ENCODE results near the gene UBR4. TPM values are rescaled to one million over a fixed set of nuclear protein-coding genes. Genes with fewer than 3 reads are reported as not detected.
"Not testable (repeated sequence)": the region's sequence is repeated elsewhere in the genome, so short reads cannot be mapped to it uniquely, and the experiment has no call there.

The UBR4 gene
- total RNA-seq, 2 experiments from 2014 or later: 165 to 169 TPM

DNA sequence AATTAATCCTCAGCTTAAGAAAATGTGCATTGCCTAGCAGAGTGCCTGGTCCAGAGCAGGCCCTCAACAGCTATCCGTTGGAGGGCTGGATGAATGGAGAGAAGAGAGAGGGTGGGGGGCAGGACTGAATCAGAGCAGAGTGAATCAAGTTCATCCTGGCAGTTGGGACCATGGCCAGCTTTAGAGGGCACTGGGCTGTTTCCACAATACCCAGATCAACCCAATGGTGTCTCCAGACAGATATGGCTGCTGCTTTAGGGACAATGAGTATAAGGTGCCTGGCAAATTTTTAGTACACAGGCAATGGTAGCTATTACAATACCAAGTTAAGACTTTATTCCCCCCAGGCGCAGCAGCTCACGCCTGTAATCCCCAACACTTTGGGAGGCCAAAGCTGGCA lies 24.2 kb upstream of the UBR4 start:
- H3K27ac Mint-ChIP-seq: no peak overlapping the region

DNA sequence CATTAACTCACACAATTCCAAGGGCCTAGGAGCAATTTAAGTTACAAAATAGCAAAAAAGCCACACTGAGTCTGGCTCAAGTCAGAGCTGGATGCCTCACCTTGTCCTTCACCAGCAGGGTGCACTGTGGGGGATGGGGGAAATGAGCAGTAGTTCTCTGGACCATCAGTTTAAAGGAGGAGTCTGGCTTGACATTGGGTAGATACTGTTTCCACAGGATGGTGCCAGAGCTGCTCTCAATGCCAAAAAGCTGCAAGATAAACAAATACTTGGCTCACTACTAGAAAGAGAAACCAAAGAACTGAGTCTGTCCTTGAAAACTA lies 22.4 kb upstream of the UBR4 start:
- intact Hi-C loops (cut with micrococcal nuclease): no loop called here
- Mint-ChIP-seq H3K9me3 (no peaks in the 10 kb centered on the region), H3K4me3 (no peak overlapping the region), H3K27me3 (ENCODE audit: low read depth) (no peaks in the 10 kb centered on the region), H3K27ac (no peak overlapping the region), H3K36me3 (ENCODE audit: low read depth) (peaks cover 34% of the 10 kb centered on the region), H3K4me1 (ENCODE audit: low read depth) (no peaks in the 10 kb centered on the region)
- no peak for DNase-seq
- CTCF ChIA-PET: interaction anchor here (0.8 kb wide), 1 partner anchor 22 kb away, joined by 3 read pairs; no protein-coding TSS in a partner anchor

More for the DNA sequence above, 24.2 kb upstream of the UBR4 start:
- no peak overlapping the region for H3K4me3 Mint-ChIP-seq
- intact Hi-C loops (cut with micrococcal nuclease): no loop called here
- H3K27me3 Mint-ChIP-seq (ENCODE audit: low read depth): no peaks in the 10 kb centered on the region
- DNase-seq: no peak
- no peaks in the 10 kb centered on the region for H3K9me3 Mint-ChIP-seq
- CTCF ChIA-PET: interaction anchor here (0.6 kb wide), 1 partner anchor 15 kb away, joined by 3 read pairs; no protein-coding TSS in a partner anchor
- peaks cover 45% of the 10 kb centered on the region for H3K36me3 Mint-ChIP-seq (ENCODE audit: low read depth)
- no peaks in the 10 kb centered on the region for H3K4me1 Mint-ChIP-seq (ENCODE audit: low read depth)

DNA sequence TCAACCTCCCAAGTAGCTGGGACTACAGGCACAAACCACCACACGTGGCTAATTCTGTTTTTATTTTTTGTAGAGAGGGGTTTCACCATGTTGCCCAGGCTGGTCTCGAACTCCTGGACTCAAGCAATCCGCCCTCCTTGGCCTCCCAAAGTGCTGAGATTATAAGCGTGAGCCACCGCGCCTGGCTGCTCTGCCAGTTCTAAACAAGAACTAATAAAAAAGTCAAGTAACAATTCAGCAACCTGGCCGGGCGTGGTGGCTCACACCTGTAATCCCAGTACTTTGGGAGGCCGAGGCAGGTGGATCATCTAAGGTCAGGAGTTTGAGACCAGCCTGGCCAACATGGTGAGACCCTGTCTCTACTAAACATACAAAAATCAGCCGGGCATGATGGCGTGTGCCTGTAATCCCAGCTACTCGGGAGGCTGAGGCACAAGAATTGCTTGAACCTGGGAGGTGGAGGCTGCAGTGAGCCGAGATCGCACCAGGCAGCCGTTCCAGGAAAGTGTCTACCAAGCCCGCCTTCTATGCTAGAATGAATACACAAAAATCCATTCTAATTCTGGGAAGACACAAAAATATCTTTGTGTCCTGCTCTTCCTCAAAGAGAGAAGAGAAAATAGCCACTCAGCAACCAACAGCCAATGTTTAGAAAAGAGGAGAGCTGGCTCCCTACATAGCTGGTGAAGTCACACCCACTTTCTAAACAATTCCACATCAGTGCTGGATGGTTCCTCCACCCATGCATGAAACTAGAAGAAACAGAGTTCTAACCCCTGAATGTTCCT lies 21.9 kb upstream of the UBR4 start:
- peaks cover 37% of the 10 kb centered on the region for H3K36me3 Mint-ChIP-seq (ENCODE audit: low read depth)
- CTCF ChIA-PET: interaction anchor here (0.6 to 0.8 kb wide), 2 partner anchors 21 to 32 kb away, joined by 3 read pairs; no protein-coding TSS in a partner anchor
- H3K27me3 Mint-ChIP-seq (ENCODE audit: low read depth); H3K9me3 Mint-ChIP-seq; H3K4me3 Mint-ChIP-seq; DNase-seq; H3K27ac Mint-ChIP-seq; H3K4me1 Mint-ChIP-seq (ENCODE audit: low read depth); intact Hi-C loops (cut with micrococcal nuclease): not testable (repeated sequence)

DNA sequence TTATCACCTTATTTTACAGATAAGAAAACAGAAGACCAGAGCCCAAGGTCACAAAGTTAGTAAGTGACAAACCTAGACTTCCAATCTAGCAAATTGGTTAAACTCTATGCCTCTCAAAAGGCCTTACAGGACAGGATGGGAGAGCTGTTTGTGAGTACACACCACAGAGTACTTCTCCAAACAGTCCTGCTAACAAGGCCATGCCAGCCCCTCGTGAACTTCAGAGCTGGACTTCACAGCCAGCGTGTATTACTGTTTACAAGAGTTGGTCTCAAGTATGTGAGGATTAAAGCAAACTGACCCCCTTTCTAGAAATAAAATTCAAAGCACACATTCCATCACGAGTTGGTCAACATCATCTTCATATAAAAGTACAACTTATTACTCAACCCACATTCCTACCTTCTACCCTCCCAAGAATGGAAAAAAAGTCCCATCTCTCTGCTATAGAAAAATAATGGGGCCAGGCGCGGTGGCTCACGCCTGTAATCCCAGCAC lies 19.8 kb upstream of the UBR4 start:
- no peak overlapping the region for H3K4me3 Mint-ChIP-seq
- H3K4me1 Mint-ChIP-seq (ENCODE audit: low read depth): no peaks in the 10 kb centered on the region
- CTCF ChIA-PET: no interaction called here
- no peak overlapping the region for H3K27ac Mint-ChIP-seq
- intact Hi-C loops (cut with micrococcal nuclease): no loop called here
- DNase-seq: no peak
- H3K9me3 Mint-ChIP-seq: no peaks in the 10 kb centered on the region
- no peaks in the 10 kb centered on the region for H3K27me3 Mint-ChIP-seq (ENCODE audit: low read depth)
- H3K36me3 Mint-ChIP-seq (ENCODE audit: low read depth): peaks cover 39% of the 10 kb centered on the region

DNA sequence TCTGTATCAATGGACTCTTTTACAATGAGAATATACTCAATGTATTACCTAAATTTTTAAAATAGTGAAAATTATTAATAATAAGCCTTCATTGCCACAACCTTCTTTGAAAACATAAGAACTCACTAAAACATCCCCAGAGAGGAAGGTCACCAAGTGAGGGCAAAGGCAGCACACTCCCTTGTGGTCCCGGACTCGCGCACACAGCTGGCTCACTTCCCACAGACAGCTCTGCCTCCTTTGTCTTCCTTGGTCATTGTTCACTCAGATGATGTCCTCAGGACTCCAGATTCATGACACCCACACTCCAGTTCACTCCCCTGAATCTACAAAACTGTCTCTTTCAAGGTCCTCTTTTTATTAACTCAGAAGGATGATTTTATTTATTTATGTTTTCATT lies 19.2 kb upstream of the UBR4 start:
- intact Hi-C loops (cut with micrococcal nuclease): no loop called here
- H3K27ac Mint-ChIP-seq: no peak overlapping the region

DNA sequence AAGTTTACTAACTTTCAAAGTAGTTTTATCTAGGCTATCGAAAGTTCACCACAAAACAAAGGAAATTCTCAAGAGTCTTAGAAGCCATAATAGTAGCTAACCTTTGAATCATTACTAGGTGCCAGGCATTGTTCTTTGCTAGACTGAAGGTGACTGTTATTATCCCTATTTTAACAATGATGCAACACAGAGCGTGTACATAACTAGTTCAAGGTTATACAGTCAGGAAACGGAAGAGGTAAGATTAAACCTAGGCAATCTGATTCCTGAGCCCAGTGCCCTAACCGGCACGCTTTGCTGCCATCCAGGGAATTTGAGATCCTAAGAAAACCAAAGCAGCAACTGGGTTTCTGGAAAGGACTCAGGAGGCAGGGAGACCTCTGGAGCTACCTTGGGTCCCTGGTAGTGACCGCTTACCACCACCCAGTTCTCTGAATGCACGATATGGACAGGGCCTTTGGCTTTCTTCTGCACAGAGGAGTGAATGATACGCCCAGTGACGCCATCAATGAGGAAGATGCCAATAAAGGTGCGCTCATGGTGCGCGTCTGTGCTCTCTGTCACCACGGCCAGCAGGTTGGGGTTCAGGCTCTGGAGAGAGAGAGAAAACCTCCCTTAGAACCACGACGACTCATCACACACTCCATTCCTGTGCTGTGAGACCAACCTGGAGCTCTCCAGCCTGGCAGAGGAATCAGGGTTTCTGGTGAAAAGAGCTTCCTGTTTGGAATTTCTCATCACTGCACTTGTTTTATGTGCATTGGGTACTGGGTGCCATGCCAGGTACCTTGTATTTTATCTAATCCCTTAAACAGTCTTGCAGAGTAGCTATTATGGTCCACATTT lies 13.1 kb upstream of the UBR4 start:
- Mint-ChIP-seq H3K36me3 (ENCODE audit: low read depth) (peaks cover 59% of the 10 kb centered on the region), H3K27ac (no peak overlapping the region), H3K9me3 (no peaks in the 10 kb centered on the region), H3K27me3 (ENCODE audit: low read depth) (no peaks in the 10 kb centered on the region), H3K4me1 (ENCODE audit: low read depth) (peaks cover 17% of the 10 kb centered on the region), H3K4me3 (no peak overlapping the region)
- no peak for DNase-seq
- intact Hi-C loops (cut with micrococcal nuclease): no loop called here
- CTCF ChIA-PET: interaction anchor here (0.8 kb wide), 1 partner anchor 32 kb away, joined by 3 read pairs; no protein-coding TSS in a partner anchor

More for the DNA sequence above, 19.2 kb upstream of the UBR4 start:
- H3K4me3 Mint-ChIP-seq: no peak overlapping the region
- no peaks in the 10 kb centered on the region for H3K9me3 Mint-ChIP-seq
- no peak for DNase-seq
- no peaks in the 10 kb centered on the region for H3K4me1 Mint-ChIP-seq (ENCODE audit: low read depth)
- H3K36me3 Mint-ChIP-seq (ENCODE audit: low read depth): peaks cover 45% of the 10 kb centered on the region
- H3K27me3 Mint-ChIP-seq (ENCODE audit: low read depth): no peaks in the 10 kb centered on the region
- CTCF ChIA-PET: no interaction called here

DNA sequence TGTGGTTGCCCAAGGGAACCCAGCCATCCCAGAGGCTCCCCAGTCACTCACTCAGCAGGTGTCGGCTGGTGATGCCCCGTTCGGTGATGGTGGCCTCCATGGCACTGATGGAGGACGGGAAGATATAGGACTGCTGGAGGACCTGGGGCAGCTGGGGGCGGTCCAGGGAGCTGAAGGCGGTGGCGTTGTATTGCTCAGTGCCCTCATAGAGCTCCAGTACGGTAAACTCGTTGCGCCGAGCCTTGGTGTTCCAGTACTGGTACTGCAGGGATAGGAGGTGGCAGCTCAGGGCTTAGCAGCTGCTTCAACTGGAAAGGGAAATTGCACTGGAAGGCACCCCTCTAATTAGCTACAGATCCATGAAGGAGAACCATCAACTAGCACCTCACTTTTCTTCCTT lies 12.5 kb upstream of the UBR4 start:
- DNase-seq: no peak
- intact Hi-C loops (cut with micrococcal nuclease): no loop called here
- CTCF ChIA-PET: interaction anchor here (0.8 kb wide), 1 partner anchor 33 kb away, joined by 3 read pairs; no protein-coding TSS in a partner anchor
- no peaks in the 10 kb centered on the region for H3K27me3 Mint-ChIP-seq (ENCODE audit: low read depth)
- H3K4me1 Mint-ChIP-seq (ENCODE audit: low read depth): peaks cover 17% of the 10 kb centered on the region
- H3K36me3 Mint-ChIP-seq (ENCODE audit: low read depth): peaks cover 59% of the 10 kb centered on the region
- H3K27ac Mint-ChIP-seq: no peak overlapping the region
- no peaks in the 10 kb centered on the region for H3K9me3 Mint-ChIP-seq
- H3K4me3 Mint-ChIP-seq: no peak overlapping the region

DNA sequence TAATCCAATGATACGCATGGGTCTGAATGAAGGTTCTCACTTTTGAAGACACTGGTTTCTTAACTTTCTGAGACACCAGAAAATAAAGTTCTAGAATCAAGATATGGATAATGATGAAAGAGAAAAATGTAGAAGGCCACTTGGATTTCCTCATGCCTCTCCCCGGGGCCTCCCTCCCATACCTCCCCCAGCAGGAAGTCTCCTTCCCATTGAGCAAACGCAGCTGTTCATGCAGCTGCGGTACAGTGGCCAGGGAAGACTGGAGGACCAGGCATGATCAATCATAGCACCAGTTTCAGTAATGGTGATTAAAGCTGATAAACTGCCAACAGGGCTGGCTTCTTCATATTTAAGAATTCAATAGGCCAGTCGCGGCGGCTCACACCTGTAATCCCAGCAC lies 10.9 kb upstream of the UBR4 start:
- no peaks in the 10 kb centered on the region for H3K27me3 Mint-ChIP-seq (ENCODE audit: low read depth)
- intact Hi-C loops (cut with micrococcal nuclease): no loop called here
- CTCF ChIA-PET: interaction anchor here (1.9 kb wide), 1 partner anchor 21 kb away, joined by 4 read pairs; no protein-coding TSS in a partner anchor
- peaks cover 17% of the 10 kb centered on the region for H3K4me1 Mint-ChIP-seq (ENCODE audit: low read depth)
- no peak for DNase-seq
- no peak overlapping the region for H3K4me3 Mint-ChIP-seq
- no peaks in the 10 kb centered on the region for H3K9me3 Mint-ChIP-seq
- H3K36me3 Mint-ChIP-seq (ENCODE audit: low read depth): peaks cover 57% of the 10 kb centered on the region
- peak overlapping the region; percentile 63 for H3K27ac Mint-ChIP-seq

DNA sequence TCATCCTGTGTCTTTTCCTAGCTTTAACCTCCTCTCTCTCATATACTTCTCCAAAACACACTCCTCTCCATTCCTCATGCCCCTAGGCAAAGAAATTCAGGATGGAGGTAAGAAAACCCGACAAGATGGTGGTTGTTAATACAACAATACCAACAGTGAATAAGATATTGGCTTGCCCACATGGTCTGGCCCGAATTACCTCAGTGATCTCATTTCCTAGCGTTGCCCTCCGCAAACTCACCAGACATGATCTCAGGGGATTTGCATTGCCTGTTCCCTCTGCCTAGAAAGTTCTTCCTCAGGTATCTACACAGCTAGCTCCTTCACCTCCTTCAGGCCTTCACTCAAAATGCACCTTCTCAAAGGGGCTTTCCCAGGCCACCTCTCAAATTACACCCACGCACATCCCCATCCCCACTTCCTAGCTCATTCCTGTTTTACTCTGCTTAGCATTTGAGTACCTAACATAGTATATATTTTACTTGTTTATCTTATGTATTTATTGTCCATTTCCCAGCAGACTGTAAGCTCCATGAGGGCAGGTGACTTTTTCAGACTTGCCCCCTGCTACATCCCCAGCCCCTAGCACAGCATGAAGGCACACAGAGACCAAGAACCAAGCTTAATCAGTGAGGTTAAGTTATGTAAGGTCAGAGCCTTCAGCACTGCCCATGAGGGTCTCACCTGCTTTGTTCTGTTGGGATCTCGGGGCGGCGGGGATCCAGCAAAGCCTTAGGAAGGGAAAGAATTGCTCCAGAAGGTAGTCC lies 10.2 kb upstream of the UBR4 start:
- intact Hi-C loops (cut with micrococcal nuclease): no loop called here
- Mint-ChIP-seq H3K9me3 (no peaks in the 10 kb centered on the region), H3K27me3 (ENCODE audit: low read depth) (no peaks in the 10 kb centered on the region), H3K4me1 (ENCODE audit: low read depth) (peaks cover 19% of the 10 kb centered on the region), H3K36me3 (ENCODE audit: low read depth) (peaks cover 55% of the 10 kb centered on the region), H3K4me3 (no peak overlapping the region), H3K27ac (peak overlapping the region; percentile 63)
- peak; percentile 24 for DNase-seq
- CTCF ChIA-PET: interaction anchor here (0.6 to 1.9 kb wide), 5 partner anchors 9 to 565 kb away, joined by 3 to 6 read pairs (median 4); partner anchors contain the start of gene UBR4

DNA sequence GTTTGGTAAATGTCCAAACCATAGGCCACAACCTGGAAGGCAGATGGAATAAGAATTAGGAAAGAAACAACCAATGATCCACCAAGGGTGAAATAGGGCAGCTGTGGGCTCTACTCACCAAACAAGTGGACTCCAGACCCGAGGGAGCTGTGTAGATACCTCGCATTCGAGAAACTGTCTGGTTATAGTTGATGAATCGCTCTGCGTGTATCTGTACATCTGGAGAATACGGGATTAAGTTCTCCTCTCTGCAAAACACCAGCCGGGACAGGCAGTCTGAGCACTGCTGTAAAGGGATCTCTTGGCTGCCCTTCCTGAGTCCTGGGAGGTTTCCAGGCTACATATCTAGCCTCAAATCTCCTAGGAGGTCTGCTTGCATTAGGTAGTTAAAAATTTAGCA lies 9.4 kb upstream of the UBR4 start:
- Mint-ChIP-seq H3K4me3 (no peak overlapping the region), H3K36me3 (ENCODE audit: low read depth) (peaks cover 51% of the 10 kb centered on the region), H3K27ac (peak overlapping the region; percentile 63), H3K27me3 (ENCODE audit: low read depth) (no peaks in the 10 kb centered on the region), H3K4me1 (ENCODE audit: low read depth) (peaks cover 22% of the 10 kb centered on the region), H3K9me3 (no peaks in the 10 kb centered on the region)
- no peak for DNase-seq
- CTCF ChIA-PET: interaction anchor here (0.6 to 1.9 kb wide), 5 partner anchors 8 to 564 kb away, joined by 3 to 6 read pairs (median 4); partner anchors contain the start of gene UBR4
- intact Hi-C loops (cut with micrococcal nuclease): no loop called here

DNA sequence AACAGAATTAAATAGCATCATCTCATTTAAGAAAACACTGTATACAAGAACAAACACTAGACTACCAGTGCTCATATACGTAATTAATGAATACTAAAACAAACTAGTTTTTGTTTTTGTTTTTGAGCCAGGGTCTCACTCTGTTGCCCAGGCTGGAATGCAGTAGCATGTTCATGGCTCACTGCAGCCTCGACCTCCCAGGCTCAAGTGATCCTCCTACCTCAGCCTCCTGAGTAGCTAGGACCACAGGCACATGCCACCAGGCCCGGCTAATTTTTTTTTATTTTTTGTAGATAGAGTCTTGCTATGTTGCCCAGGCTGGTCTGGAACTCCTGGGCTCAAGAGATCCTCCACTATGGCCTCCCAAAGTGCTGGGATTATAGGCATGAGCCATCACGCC lies 6.5 kb upstream of the UBR4 start:
- H3K27me3 Mint-ChIP-seq (ENCODE audit: low read depth); intact Hi-C loops (cut with micrococcal nuclease); CTCF ChIA-PET; DNase-seq; H3K9me3 Mint-ChIP-seq; H3K4me3 Mint-ChIP-seq: not testable (repeated sequence)
- Mint-ChIP-seq H3K4me1 (ENCODE audit: low read depth) (peaks cover 47% of the 10 kb centered on the region), H3K36me3 (ENCODE audit: low read depth) (peaks cover 42% of the 10 kb centered on the region), H3K27ac (peak overlapping the region; percentile 9)

DNA sequence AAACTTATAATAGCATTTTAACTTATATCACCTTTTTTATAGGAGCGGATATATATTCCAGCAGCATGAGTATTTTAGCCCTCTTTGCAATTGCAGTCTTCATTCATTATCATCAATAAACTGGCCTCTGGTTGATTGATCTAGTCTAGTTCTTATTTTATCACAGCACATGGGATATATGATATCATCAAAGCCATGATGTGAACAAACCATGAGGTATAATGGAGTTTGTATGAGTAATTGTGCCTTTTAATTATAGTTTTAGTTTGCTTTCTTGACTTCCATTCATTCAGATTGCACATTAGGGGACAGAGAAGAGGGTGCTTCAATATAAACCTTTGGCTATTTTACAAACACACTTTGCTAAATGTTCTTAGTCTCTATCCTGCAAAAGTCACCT lies 3.5 kb upstream of the UBR4 start:
- no peak overlapping the region for H3K4me3 Mint-ChIP-seq
- peaks cover 28% of the 10 kb centered on the region for H3K36me3 Mint-ChIP-seq (ENCODE audit: low read depth)
- peak overlapping the region; percentile 29 for H3K27ac Mint-ChIP-seq
- CTCF ChIA-PET: no interaction called here
- H3K9me3 Mint-ChIP-seq: no peaks in the 10 kb centered on the region
- no peaks in the 10 kb centered on the region for H3K27me3 Mint-ChIP-seq (ENCODE audit: low read depth)
- H3K4me1 Mint-ChIP-seq (ENCODE audit: low read depth): peaks cover 42% of the 10 kb centered on the region
- intact Hi-C loops (cut with micrococcal nuclease): no loop called here
- DNase-seq: no peak
